B cell (primary cell): Measurements from ENCODE around the gene TRAP1. TPM values are rescaled to one million over a fixed set of nuclear protein-coding genes. Genes with fewer than 3 reads are reported as not detected.

Source experiments
- ATAC-seq: fragments of 200-7000 bp; cut with Tn5 transposase; one replicate; pipeline ENCODE4 v1.10.0; 2021; ENCODE audit warnings: low read depth, mild to moderate bottlenecking, moderate number of reproducible peaks, moderate library complexity
- CTCF ChIA-PET: fragments of 350-600 bp; sonication (Branson Sonifier 250); formaldehyde crosslinking; loops from one replicate; lab custom pipeline; 2021; ENCODE audit warnings: antibody characterized with exemption, inconsistent platforms; lab: Charles Lee
- POLR2A ChIA-PET: fragments of 350-600 bp; sonication (Branson Sonifier 250); formaldehyde crosslinking; loops from one replicate; lab custom pipeline; 2021; ENCODE audit warnings: antibody characterized with exemption; lab: Charles Lee
- DNase-seq: peaks from one replicate; pipeline ENCODE4 v3.0.0; 2013
- H2AFZ ChIP-seq: 2 replicates; pipeline ENCODE4 v1.6.1; 2012; ENCODE audit warnings: mild to moderate bottlenecking, low read depth, low read length; ENCODE audit not compliant: insufficient read depth, poor library complexity, severe bottlenecking
- H3K27ac ChIP-seq, 2 donors: 1 replicate in 1 of 2; 2 replicates in 1 of 2; pipeline ENCODE4 v1.5.1; 2012 to 2013; ENCODE audit warnings: low read length in 2 of 2, mild to moderate bottlenecking in 2 of 2, moderate library complexity in 1 of 2
- H3K27me3 ChIP-seq, 4 experiments: fragments of 200-600 bp in 1 of 4; sonication (generic) in 1 of 4; replicated peaks in 1 of 4; 1 replicate in 2 of 4; 2 replicates in 2 of 4; pipeline versions ENCODE4 v1.6.1 to v1.7.0; 2013 to 2016; ENCODE audit warnings: low read length in 3 of 4, mild to moderate bottlenecking in 2 of 4, mixed read lengths in 1 of 4, moderate library complexity in 1 of 4; ENCODE audit not compliant: insufficient read depth in 4 of 4, control insufficient read depth in 3 of 4; ENCODE audit errors: control extremely low read depth in 1 of 4
- H3K36me3 ChIP-seq, 2 experiments: replicated peaks in 1 of 2; 1 replicate in 1 of 2; 2 replicates in 1 of 2; pipeline versions ENCODE4 v1.6.1 to v1.7.1; 2013; ENCODE audit warnings: low read length in 1 of 2; ENCODE audit not compliant: insufficient read depth in 2 of 2, control insufficient read depth in 1 of 2; ENCODE audit errors: control extremely low read depth in 1 of 2, extremely low read depth in 1 of 2
- H3K4me1 ChIP-seq, 2 donors: fragments of 200-600 bp in 1 of 2; sonication (generic) in 1 of 2; 1 replicate in 1 of 2; 2 replicates in 1 of 2; pipeline versions ENCODE4 v1.5.1 to v1.6.1; 2013 to 2017; ENCODE audit warnings: low read length in 2 of 2; ENCODE audit not compliant: control insufficient read depth in 2 of 2, insufficient read depth in 2 of 2
- H3K4me2 ChIP-seq: replicated peaks from 2 replicates; pipeline ENCODE3; 2012; ENCODE audit warnings: mild to moderate bottlenecking, low read depth, low read length; ENCODE audit not compliant: poor library complexity, severe bottlenecking
- H3K4me3 ChIP-seq, 5 experiments: fragments of 200-600 bp in 1 of 5; sonication (generic) in 1 of 5; 1 replicate in 3 of 5; 2 replicates in 2 of 5; pipeline versions ENCODE4 v1.5.1 to v1.7.0; 2011 to 2016; ENCODE audit warnings: low read length in 4 of 5, mild to moderate bottlenecking in 4 of 5, low read depth in 2 of 5, control low read depth in 1 of 5, moderate library complexity in 1 of 5; ENCODE audit not compliant: insufficient read depth in 1 of 5; ENCODE audit errors: control extremely low read depth in 1 of 5, extremely low read depth in 1 of 5
- H3K79me2 ChIP-seq: fragments of 200-600 bp; sonication (generic); one replicate; pipeline ENCODE4 v1.6.0; 2016; ENCODE audit warnings: low read length; ENCODE audit not compliant: control insufficient read depth, insufficient read depth
- H3K9ac ChIP-seq: fragments of 200-600 bp; sonication (generic); 2 replicates; pipeline ENCODE4 v1.6.1; 2017; ENCODE audit warnings: mild to moderate bottlenecking, low read length, moderate library complexity
- H3K9me3 ChIP-seq, 3 donors: one replicate each; pipeline versions ENCODE4 v1.6.1 to v1.7.1; 2013; ENCODE audit warnings: low read length in 2 of 3; ENCODE audit not compliant: control insufficient read depth in 2 of 3, insufficient read depth in 1 of 3; ENCODE audit errors: control extremely low read depth in 1 of 3
- H4K20me1 ChIP-seq: 2 replicates; pipeline ENCODE4 v1.6.0; 2012; ENCODE audit warnings: mild to moderate bottlenecking, low read length; ENCODE audit not compliant: insufficient read depth, control insufficient read depth, poor library complexity, severe bottlenecking
- H3K27ac Mint-ChIP-seq: one replicate; pipeline ENCODE4 v1.8.0; 2021; ENCODE audit warnings: mixed read lengths
- H3K27me3 Mint-ChIP-seq: one replicate; pipeline ENCODE4 v1.8.0; 2021; ENCODE audit warnings: mixed read lengths
- H3K4me1 Mint-ChIP-seq: one replicate; pipeline ENCODE4 v1.8.0; 2021; ENCODE audit warnings: mixed read lengths
- H3K4me3 Mint-ChIP-seq: one replicate; pipeline ENCODE4 v1.8.0; 2021; ENCODE audit warnings: mixed read lengths
- H3K9me3 Mint-ChIP-seq: one replicate; pipeline ENCODE4 v1.8.0; 2022; ENCODE audit warnings: mixed read lengths; ENCODE audit not compliant: insufficient read depth
- EZH2 ChIP-seq: IDR thresholded peaks from 2 replicates; pipeline ENCODE4 v1.6.1; 2012; ENCODE audit warnings: borderline replicate concordance, low read depth, mild to moderate bottlenecking, moderate library complexity, low read length; ENCODE audit not compliant: insufficient read depth, poor library complexity, severe bottlenecking
- WGBS: methylation state at CpG from one replicate; pipeline ENCODE4 v1.1.5; 2013; ENCODE audit warnings: missing lambda C conversion rate; ENCODE audit not compliant: insufficient coverage; 5-methylcytosine and 5-hydroxymethylcytosine counted together
- intact Hi-C: fragments of 100-400 bp; cut with micrococcal nuclease; formaldehyde crosslinking; loops from one replicate; pipeline ENCODE4 v1.10.0; 2022
- polyA plus RNA-seq: library from polyadenylated mRNA; depleted of rRNA; stranded (reverse); fragments of >200 nt; gene quantifications from 2 replicates; pipeline ENCODE4 v1.2.3, GENCODE V29; 2012
- total RNA-seq, 2 donors: library from RNA; stranded (reverse); fragments of 120-200 nt in 1 of 2; gene quantifications; 1 replicate in 1 of 2; 2 replicates in 1 of 2; pipeline versions ENCODE4 v1.2.3 to v1.2.4, GENCODE V29; 2013 to 2022
- TF ChIP-seq, protein P1 (sequence below): fragments of 200-600 bp; IDR thresholded peaks from one replicate; pipeline ENCODE4 v1.8.0; 2022; ENCODE audit warnings: antibody characterized with exemption, mild to moderate bottlenecking

The TRAP1 gene
- total and polyA plus RNA-seq, 2 donors (not counting 1 experiment from before 2014, with no cell fraction given), result 51.1 to 88.4 TPM

DNA sequence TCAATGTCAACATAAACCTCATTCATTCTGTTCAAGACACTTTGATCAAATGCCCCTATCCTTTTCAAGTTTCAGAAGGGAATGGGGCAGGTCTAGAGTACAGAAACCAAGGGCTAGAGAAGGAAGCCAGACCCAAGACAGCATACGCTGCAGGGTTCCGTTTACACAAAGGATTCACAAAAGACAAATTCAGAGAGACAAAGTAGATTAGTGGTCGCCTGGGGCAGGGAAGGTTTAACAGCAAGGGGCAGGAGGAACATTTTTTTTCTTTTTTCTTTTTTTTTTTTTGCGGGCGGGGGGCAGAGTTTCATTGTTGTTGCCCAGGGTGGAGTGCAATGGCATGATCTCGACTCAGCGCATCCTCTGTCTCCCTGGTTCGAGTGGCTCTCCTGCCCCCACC is 19.9 kb upstream of the TRAP1 start:
- DNase-seq, result no peak
- intact Hi-C loops, result no loop called here
- Histone ChIP-seq H3K4me3 (no peak overlapping the region), H3K9ac (no peak overlapping the region), H3K9me3 (no peaks in the 10 kb centered on the region), H3K79me2 (peaks cover 34% of the 10 kb centered on the region), H3K4me2 (no peak overlapping the region), H3K27ac (no peak overlapping the region), H3K4me1 (no peaks in the 10 kb centered on the region), H3K36me3 (peaks cover 6 to 81% of the 10 kb centered on the region in 2 experiments), H4K20me1 (peaks cover 36% of the 10 kb centered on the region), H2AFZ (no peak overlapping the region), H3K27me3 (no peaks in the 10 kb centered on the region)
- no peaks in the 10 kb centered on the region for H3K27me3 Mint-ChIP-seq
- no peaks in the 10 kb centered on the region for H3K4me1 Mint-ChIP-seq
- H3K27ac Mint-ChIP-seq, result no peak overlapping the region
- no peak for TF ChIP-seq EZH2
- TF ChIP-seq, protein P1, sequence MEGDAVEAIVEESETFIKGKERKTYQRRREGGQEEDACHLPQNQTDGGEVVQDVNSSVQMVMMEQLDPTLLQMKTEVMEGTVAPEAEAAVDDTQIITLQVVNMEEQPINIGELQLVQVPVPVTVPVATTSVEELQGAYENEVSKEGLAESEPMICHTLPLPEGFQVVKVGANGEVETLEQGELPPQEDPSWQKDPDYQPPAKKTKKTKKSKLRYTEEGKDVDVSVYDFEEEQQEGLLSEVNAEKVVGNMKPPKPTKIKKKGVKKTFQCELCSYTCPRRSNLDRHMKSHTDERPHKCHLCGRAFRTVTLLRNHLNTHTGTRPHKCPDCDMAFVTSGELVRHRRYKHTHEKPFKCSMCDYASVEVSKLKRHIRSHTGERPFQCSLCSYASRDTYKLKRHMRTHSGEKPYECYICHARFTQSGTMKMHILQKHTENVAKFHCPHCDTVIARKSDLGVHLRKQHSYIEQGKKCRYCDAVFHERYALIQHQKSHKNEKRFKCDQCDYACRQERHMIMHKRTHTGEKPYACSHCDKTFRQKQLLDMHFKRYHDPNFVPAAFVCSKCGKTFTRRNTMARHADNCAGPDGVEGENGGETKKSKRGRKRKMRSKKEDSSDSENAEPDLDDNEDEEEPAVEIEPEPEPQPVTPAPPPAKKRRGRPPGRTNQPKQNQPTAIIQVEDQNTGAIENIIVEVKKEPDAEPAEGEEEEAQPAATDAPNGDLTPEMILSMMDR, result no peak
- CTCF ChIA-PET, result no interaction called here
- H3K4me3 Mint-ChIP-seq, result no peak overlapping the region
- 97% methylated on average over 5 of the region's 8 CpGs for WGBS
- no peaks in the 10 kb centered on the region for H3K9me3 Mint-ChIP-seq
- POLR2A ChIA-PET, result no interaction called here
- ATAC-seq, result no peak

GRCh38 chr16:3736116-3736515 is 18.8 kb upstream of the TRAP1 start:
- TF ChIP-seq, protein P1, result no peak
- TF ChIP-seq EZH2, result no peak
- H3K9me3 ChIP-seq, result no peaks in the 10 kb centered on the region
- WGBS, result 100% methylated on average over 3 of the region's 6 CpGs
- peaks cover 3 to 83% of the 10 kb centered on the region in 2 experiments for H3K36me3 ChIP-seq
- DNase-seq (no peak), ATAC-seq (no peak)
- Mint-ChIP-seq H3K27ac (no peak overlapping the region), H3K4me1 (no peaks in the 10 kb centered on the region), H3K27me3 (no peaks in the 10 kb centered on the region), H3K4me3 (no peak overlapping the region), H3K9me3 (no peaks in the 10 kb centered on the region)
- no peak overlapping the region for H3K4me3 ChIP-seq
- peaks cover 44% of the 10 kb centered on the region for H4K20me1 ChIP-seq
- H3K9ac ChIP-seq, result no peak overlapping the region
- H3K27me3 ChIP-seq, result no peaks in the 10 kb centered on the region
- CTCF ChIA-PET, result no interaction called here
- H3K4me1 ChIP-seq, result no peaks in the 10 kb centered on the region
- intact Hi-C loops, result no loop called here
- peaks cover 30% of the 10 kb centered on the region for H3K79me2 ChIP-seq
- no peak overlapping the region for H2AFZ ChIP-seq
- H3K4me2 ChIP-seq, result no peak overlapping the region
- no peak overlapping the region for H3K27ac ChIP-seq
- POLR2A ChIA-PET, result no interaction called here
